ENCODE results near the gene CMTM5.

CMTM5 gene, protein sequence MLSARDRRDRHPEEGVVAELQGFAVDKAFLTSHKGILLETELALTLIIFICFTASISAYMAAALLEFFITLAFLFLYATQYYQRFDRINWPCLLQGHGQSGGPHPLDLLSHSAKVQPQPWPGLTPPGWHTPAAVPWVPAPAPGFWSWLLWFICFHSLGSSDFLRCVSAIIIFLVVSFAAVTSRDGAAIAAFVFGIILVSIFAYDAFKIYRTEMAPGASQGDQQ

DNA sequence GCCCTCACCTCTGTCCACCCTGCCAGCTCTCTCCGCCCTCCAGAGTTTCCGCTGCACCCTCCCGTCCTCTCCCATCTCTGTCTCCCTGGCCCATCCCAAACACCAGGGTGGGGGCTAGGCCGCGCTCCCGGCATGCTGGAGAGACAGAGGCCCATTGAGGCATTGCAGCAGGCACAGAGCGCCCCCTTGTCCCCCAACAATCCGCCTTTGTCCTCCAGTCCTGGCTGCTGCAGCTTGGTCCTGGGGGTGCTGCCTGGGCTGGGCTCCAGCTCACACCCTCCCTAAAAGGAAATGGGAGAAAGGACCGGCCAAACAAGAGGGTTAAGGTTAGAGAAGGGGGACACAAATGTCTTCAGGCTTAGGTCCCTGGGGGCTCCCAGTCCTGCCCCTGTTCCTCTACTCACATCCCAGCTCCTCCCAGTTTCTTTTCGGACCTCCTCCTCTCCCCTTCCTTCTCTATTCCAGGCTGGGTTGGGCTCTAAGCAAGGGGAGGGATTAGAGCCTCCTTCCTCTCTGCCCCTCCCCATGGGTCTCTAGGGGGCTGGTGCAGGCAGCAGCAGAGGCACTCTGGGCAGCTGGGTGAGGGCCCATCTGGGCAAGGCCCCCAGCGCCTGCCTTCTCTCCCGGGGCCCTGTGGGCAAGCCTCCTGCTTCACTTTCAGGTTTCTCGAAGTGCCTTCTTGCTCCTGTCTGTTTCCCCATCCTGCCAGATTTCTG lies at the start of gene CMTM5:
CMTM5 (plus strand) TSS at position 565 of the 716 bp plus-strand sequence. CDS start 206 bp downstream, outside the sequence.
- no peak for DNase-seq (ENCODE audit: low read depth)

- no peak for DNase-seq (ENCODE audit: low read depth)
These were observed 48.7 kb upstream of the CMTM5 start for GRCh38 chr14:23327947-23328744.

- DNase-seq (ENCODE audit: low read depth): no peak
These were observed 41.2 kb upstream of the CMTM5 start for GRCh38 chr14:23335623-23336022.

DNA sequence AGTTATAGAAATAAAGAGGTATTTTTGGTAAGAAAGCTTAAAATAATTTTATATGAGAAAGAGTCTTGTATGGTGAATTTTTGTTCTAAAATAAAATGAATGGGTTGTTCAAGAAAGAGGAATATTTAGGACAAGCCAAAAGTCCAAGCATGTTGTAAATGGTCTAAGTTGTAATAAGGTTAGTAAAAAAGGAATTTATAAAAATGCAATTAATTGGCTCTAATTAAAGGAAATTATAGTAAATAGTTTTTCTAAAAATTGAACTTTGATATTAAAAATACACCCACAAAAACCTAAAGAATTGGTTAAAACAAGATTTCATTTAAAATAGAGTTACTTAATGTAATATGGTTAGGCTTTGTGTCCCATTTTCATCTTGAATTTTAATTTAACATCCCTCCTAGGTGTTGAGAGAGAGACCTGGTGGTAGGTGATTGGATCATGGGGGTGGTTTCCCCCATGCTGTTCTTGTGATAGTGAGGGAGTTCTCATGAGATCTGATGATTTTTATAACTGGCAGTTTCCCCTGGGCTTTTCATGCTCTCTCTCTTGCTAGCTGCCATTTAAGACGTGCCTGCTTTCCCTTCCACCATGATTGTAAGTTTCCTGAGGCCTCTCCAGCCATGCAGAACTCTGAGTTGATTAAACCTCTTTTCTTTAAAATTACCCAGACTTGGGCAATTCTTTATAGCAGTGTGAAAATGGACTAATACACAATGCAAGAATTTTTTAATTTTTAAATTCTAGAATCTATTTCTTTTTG lies 37.2 kb upstream of the CMTM5 start:
- no peak for DNase-seq (ENCODE audit: low read depth)

DNA sequence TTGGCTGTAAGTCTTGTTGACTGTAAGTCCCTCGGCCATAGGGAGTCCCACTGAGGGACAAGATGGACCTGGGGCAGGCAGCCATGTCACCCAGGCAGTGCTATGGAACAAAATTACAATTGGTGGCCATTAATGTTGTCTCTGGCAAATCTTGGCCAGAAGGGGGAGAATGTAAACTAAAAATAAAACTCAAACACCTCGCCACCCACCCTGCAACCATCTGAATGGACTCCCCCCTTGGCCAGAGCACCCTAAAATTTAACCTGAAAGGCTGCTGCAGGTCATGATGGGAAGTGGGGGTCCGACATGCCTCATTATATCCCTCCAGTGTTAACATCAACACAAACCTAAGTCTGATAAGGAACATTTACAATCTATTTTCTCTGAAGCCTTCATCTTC lies 32.4 kb upstream of the CMTM5 start:
- no peak for DNase-seq (ENCODE audit: low read depth)

GRCh38 chr14:23345987-23346692 lies 30.7 kb upstream of the CMTM5 start:
- no peak for DNase-seq (ENCODE audit: low read depth)

GRCh38 chr14:23346693-23347405 lies 30.0 kb upstream of the CMTM5 start:
- no peak for DNase-seq (ENCODE audit: low read depth)

DNA sequence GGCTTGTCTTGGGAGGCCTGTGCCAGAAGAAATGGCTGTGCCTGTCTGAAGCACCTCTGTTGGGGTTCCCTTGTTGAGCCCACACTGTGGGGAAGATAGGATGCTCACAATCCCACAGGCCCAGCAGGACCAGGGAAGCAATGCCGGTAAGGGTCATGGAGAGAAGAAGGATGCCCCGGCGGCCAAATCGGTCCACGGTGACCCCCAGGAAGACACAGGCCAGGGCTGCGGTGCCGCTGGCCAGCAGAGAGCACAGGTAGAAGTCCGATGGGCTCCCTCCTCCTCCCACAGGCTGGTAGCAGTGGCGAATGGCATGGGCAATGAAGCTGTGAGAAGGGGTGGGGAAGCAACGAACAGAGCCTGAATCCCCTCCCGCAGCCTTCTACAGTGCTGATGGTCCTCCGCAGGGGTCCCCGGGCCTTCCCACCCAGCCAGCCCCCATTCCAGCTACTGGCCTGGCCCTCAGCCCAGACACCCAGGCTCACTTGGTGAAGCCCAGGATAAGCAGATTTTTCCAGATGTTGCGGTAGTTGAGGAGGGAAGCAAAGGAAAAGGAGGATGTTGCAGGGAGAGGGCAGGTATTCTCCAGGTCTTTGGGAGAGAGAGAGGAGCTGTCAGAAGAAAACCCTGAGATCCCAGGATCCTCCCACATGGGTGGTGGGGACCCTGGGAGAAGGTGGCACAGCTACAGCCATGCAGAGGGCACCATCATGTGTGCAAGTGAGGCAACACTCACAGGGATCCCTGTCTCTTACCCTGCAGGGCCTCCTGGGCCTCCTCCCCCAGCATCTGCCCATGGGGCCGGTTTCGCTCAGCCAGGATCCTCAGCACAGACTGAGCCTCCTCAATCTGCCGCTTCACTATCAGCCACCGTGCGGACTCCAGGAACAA lies 29.2 kb upstream of the CMTM5 start:
- DNase-seq (ENCODE audit: low read depth): no peak

DNA sequence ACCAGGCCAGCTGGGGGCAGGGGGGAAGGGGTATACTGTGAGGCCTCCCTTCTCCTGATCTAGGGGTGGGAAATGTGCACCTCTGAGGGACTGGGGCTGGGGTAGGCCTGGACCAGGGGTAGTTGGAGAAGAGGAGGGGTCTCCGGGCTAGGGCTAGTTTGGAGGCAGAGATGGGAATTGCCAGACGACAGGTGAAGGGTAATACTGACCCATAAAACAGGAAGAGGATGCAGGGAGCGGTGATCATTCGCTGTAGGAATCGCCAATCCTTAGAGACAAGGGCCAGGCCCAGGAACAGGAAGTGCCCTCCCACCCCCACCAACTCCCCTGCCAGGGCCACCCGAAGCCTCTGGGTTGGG lies 28.6 kb upstream of the CMTM5 start:
- DNase-seq (ENCODE audit: low read depth): no peak

- DNase-seq (ENCODE audit: low read depth): no peak
These were observed 27.5 kb upstream of the CMTM5 start for GRCh38 chr14:23349156-23349845.

DNA sequence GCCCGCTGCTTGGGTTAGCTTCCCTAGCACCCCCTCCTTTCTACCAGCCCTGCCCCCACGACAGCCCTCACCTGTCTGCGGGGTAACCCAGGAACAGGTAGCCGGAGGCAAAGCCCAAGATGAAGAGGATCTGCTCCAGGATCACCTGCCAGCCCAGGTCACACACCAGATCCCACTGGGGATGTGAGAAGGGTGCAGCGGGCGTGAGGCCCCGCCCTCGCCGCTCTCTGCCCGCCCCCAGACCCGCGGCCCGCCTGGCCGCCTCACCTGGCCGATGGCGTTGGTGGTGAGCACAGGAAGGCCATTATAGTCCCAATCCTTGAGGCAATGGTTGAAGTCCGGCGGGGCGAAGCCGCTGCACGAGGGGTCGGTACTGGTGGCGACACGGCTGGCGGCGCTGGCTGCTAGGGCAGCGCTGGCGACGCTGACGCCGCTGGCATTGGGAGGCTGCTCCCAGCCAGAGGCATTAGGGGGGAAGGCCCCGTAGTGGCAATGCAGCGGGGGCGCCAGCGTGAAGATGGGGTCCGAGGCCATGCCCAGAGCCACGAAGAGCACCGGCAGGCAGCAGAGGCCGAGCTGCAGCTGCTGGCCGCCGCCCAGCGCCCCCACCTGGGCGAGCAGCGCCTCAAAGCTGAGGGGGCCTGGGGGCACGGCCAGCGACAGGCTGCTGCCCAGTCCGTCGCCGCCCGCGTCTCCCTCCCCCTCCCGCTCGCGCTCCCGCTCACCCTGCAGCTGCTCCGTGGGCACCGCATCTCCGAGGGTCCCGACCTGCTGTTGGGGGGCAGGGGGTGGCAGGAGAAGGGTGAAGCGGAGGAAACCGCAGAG lies 25.0 kb upstream of the CMTM5 start:
- no peak for DNase-seq (ENCODE audit: low read depth)

GRCh38 chr14:23352506-23353432 lies 24.1 kb upstream of the CMTM5 start, which contains the start of gene SLC22A17:
Gene SLC22A17, minus strand, starts transcription at chr14:23352887.
- DNase-seq (ENCODE audit: low read depth): peak; percentile 76

- DNase-seq (ENCODE audit: low read depth): no peak
These were observed 23.4 kb upstream of the CMTM5 start for GRCh38 chr14:23353433-23353780.

DNA sequence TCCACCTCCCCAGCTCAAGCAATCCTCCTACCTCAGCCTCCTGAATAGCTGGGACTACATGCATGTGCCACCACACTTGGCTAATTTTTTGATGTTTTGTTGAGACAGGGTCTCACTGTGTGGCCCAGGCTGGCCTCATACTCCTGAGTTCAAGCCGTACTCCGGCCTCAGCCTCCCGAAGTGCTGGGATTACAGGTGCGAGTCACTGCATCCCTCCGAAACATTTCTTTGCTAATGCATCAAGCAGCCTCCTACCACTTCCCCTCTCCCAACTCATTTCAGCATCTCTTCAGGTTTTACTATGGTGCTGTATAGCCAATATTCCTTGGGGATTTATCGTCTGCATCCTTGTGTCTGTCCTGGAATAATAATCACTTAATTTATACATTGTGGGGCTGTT lies 21.9 kb upstream of the CMTM5 start:
- DNase-seq (ENCODE audit: low read depth): no peak

DNA sequence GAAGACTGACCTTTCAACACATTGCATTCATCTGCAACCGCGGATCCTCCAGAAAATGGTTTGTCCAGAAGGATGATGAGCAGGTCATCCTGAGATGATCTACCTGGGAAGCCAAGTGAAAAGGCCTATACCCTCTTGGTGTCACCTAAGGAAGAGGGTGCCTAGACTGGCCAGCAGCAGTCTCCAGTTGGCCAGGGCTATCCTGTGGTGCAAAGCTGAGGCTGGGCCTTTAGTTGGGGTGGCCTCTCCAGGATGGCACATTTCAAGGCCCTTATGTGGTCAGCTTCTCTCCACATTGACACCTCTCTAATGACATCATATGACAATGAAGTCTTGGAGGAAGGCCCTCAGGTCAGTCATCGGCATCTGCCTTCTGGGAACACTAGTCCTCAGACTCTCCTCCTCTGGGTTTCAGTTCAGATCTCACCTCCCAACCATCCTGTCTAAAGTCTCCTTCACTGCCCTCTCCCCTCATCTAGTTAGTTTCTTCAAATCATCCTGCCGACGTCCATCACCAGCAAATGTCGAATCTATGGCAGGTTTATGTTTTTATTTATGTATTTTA lies 20.9 kb upstream of the CMTM5 start:
- no peak for DNase-seq (ENCODE audit: low read depth)

DNA sequence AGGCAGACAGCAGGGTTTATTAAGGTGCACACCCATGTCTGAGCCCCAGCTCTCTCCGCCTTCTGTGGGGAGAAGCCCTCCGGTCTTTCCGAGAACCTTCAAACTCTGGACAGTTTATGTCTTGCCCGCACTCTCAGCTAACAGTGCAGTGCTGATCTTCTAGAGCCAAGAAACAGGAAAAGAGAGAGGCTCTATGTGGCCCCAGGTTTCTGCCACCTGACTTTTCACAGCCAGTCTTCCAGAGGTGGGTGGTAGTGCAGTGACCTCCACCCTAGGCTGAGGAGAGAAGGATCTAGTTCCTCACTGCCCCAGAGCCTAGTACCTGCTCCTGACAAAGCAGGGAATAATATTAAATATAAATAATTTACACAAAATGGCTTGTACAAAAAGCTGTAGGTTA lies 20.2 kb upstream of the CMTM5 start:
- DNase-seq (ENCODE audit: low read depth): no peak

GRCh38 chr14:23357261-23357660 lies 19.6 kb upstream of the CMTM5 start:
- no peak for DNase-seq (ENCODE audit: low read depth)

All from GM04504 (cell line).